ENCODE data around the gene RPL22L1. TPM values are rescaled to one million over a fixed set of nuclear protein-coding genes. Genes with fewer than 3 reads are reported as not detected.
"Not testable (repeated sequence)": the region's sequence is repeated elsewhere in the genome, so short reads cannot be mapped to it uniquely, and the experiment has no call there.

RPL22L1 gene
- total and polyA plus RNA-seq, 2 experiments from 2014 or later = 216 to 441 TPM

- H3K27me3 Mint-ChIP-seq (ENCODE audit: insufficient read depth, low read depth, poor library complexity); H3K27me3 ChIP-seq (ENCODE audit: insufficient read depth); H3K79me2 ChIP-seq (replicated peaks; ENCODE audit: insufficient read depth); H3K27ac ChIP-seq (ENCODE audit: low read depth); H3K36me3 Mint-ChIP-seq (ENCODE audit: low read depth); H3K9me2 ChIP-seq (ENCODE audit: insufficient read depth); H3K4me1 ChIP-seq (ENCODE audit: insufficient read depth); H3F3A ChIP-seq (replicated peaks; ENCODE audit: low read depth); H3K9me3 Mint-ChIP-seq; ATAC-seq; H2AFZ ChIP-seq; H4K20me1 ChIP-seq (replicated peaks; ENCODE audit: insufficient read depth); H3K36me3 ChIP-seq (ENCODE audit: insufficient read depth); H3K4me1 Mint-ChIP-seq; DNase-seq (ENCODE audit: low spot score): not testable (repeated sequence)
- peak overlapping the region; percentile 58 for H3K4me3 Mint-ChIP-seq
- peak overlapping the region; percentile 12; the same call in 1 of the 2 replicates for H3K4me2 ChIP-seq
- peak overlapping the region; percentile 36; the same call in 1 of the 2 replicates for H3K4me3 ChIP-seq
- H3K27ac Mint-ChIP-seq = peak overlapping the region; percentile 92; the same call in 1 of the 2 replicates
Observed at GRCh38 chr3:170884109-170884930, 14.3 kb upstream of the RPL22L1 start.

GRCh38 chr3:170878688-170879087, 8.7 kb upstream of the RPL22L1 start:
- not testable (repeated sequence) for H3K27ac Mint-ChIP-seq; ATAC-seq; H3K9me2 ChIP-seq (ENCODE audit: insufficient read depth); H3K4me3 ChIP-seq; H3K4me1 ChIP-seq (ENCODE audit: insufficient read depth); H3K36me3 Mint-ChIP-seq (ENCODE audit: low read depth); H3K27me3 Mint-ChIP-seq (ENCODE audit: insufficient read depth, low read depth, poor library complexity); H3K9me3 Mint-ChIP-seq; H3K36me3 ChIP-seq (ENCODE audit: insufficient read depth); H3K79me2 ChIP-seq (replicated peaks; ENCODE audit: insufficient read depth); H3K4me2 ChIP-seq; H3K27me3 ChIP-seq (ENCODE audit: insufficient read depth); H3F3A ChIP-seq (replicated peaks; ENCODE audit: low read depth); H3K4me1 Mint-ChIP-seq; DNase-seq (ENCODE audit: low spot score); H3K4me3 Mint-ChIP-seq; H3K27ac ChIP-seq (ENCODE audit: low read depth); H2AFZ ChIP-seq; H4K20me1 ChIP-seq (replicated peaks; ENCODE audit: insufficient read depth)

- H3K27ac ChIP-seq (ENCODE audit: low read depth); H3K27me3 Mint-ChIP-seq (ENCODE audit: insufficient read depth, low read depth, poor library complexity); H3K4me3 Mint-ChIP-seq; H3F3A ChIP-seq (replicated peaks; ENCODE audit: low read depth); H3K9me3 Mint-ChIP-seq; DNase-seq (ENCODE audit: low spot score); H3K9me2 ChIP-seq (ENCODE audit: insufficient read depth); H3K4me1 ChIP-seq (ENCODE audit: insufficient read depth); H4K20me1 ChIP-seq (replicated peaks; ENCODE audit: insufficient read depth); H3K79me2 ChIP-seq (replicated peaks; ENCODE audit: insufficient read depth); H3K36me3 ChIP-seq (ENCODE audit: insufficient read depth); H3K36me3 Mint-ChIP-seq (ENCODE audit: low read depth); H3K4me1 Mint-ChIP-seq; H3K27ac Mint-ChIP-seq; H2AFZ ChIP-seq; H3K27me3 ChIP-seq (ENCODE audit: insufficient read depth); H3K4me3 ChIP-seq; H3K4me2 ChIP-seq; ATAC-seq: not testable (repeated sequence)
Observed at GRCh38 chr3:170877311-170877710, 7.3 kb upstream of the RPL22L1 start.

GRCh38 chr3:170876537-170876936, 6.5 kb upstream of the RPL22L1 start:
- H3K9me3 Mint-ChIP-seq = no peaks in the 10 kb centered on the region
- H3K27me3 Mint-ChIP-seq (ENCODE audit: insufficient read depth, low read depth, poor library complexity) = no peaks in the 10 kb centered on the region
- Histone ChIP-seq H3K27me3 (ENCODE audit: insufficient read depth) (no peaks in the 10 kb centered on the region), H3K4me3 (no peak overlapping the region), H3K4me1 (ENCODE audit: insufficient read depth) (peaks cover 8% of the 10 kb centered on the region), H3K4me2 (no peak overlapping the region), H4K20me1 (replicated peaks; ENCODE audit: insufficient read depth) (no peaks in the 10 kb centered on the region), H3K36me3 (ENCODE audit: insufficient read depth) (no peaks in the 10 kb centered on the region), H2AFZ (no peak overlapping the region), H3F3A (replicated peaks; ENCODE audit: low read depth) (no peaks in the 10 kb centered on the region), H3K79me2 (replicated peaks; ENCODE audit: insufficient read depth) (no peaks in the 10 kb centered on the region), H3K9me2 (ENCODE audit: insufficient read depth) (no peaks in the 10 kb centered on the region), H3K27ac (ENCODE audit: low read depth) (no peak overlapping the region)
- no peak overlapping the region for H3K4me3 Mint-ChIP-seq
- H3K36me3 Mint-ChIP-seq (ENCODE audit: low read depth) = no peaks in the 10 kb centered on the region
- DNase-seq (ENCODE audit: low spot score) (no peak), ATAC-seq (no peak)
- H3K4me1 Mint-ChIP-seq = peaks cover 9% of the 10 kb centered on the region
- no peak overlapping the region for H3K27ac Mint-ChIP-seq
- TF ChIP-seq REST (IDR thresholded peaks at IDR 0.05; ENCODE audit: unreplicated experiment) = no peak

Measured in GM23338 (cell line).